HepG2 (cell line): ENCODE measurements around the gene NEAT1. TPM values are rescaled to one million over a fixed set of nuclear protein-coding genes. Genes with fewer than 3 reads are reported as not detected.

Experiments
- ATF6 ChIP-seq: sonication (generic); formaldehyde crosslinking; conservative IDR thresholded peaks from 2 replicates; pipeline ENCODE4 v1.4.0; 2020; ENCODE audit warnings: missing genetic modification reagents
- CBX1 ChIP-seq: IDR thresholded peaks from one replicate; pipeline ENCODE4 v1.6.1; 2016; ENCODE audit warnings: antibody characterized with exemption, low read depth
- HOMEZ ChIP-seq: IDR thresholded peaks from 2 replicates; pipeline ENCODE4 v1.6.1; 2016; ENCODE audit warnings: low read depth
- NFE2L1 ChIP-seq: sonication (generic); formaldehyde crosslinking; IDR thresholded peaks from 2 replicates; pipeline ENCODE4 v1.4.0; 2020; ENCODE audit warnings: missing genetic modification reagents, mild to moderate bottlenecking, borderline replicate concordance
- NR2F6 ChIP-seq, 2 experiments: IDR thresholded peaks; 2 replicates each; pipeline ENCODE4 v1.6.1; 2016; ENCODE audit warnings: antibody characterized with exemption in 1 of 2, mild to moderate bottlenecking in 1 of 2
- PCBP1 ChIP-seq: fragments of 200-400 bp; formaldehyde crosslinking; IDR thresholded peaks from 2 replicates; pipeline ENCODE4 v1.6.1; 2017; ENCODE audit warnings: mild to moderate bottlenecking, low read depth, low read length, borderline replicate concordance
- RBFOX2 ChIP-seq: fragments of 200-400 bp; formaldehyde crosslinking; IDR thresholded peaks from 2 replicates; pipeline ENCODE4 v1.6.1; 2017; ENCODE audit warnings: low read depth, mild to moderate bottlenecking, low read length
- RXRB ChIP-seq: IDR thresholded peaks from 2 replicates; pipeline ENCODE4 v1.6.1; 2016; ENCODE audit warnings: borderline replicate concordance, missing genetic modification reagents, missing compliant biosample characterization
- SMC3 ChIP-seq: IDR thresholded peaks from 2 replicates; pipeline ENCODE4 v1.6.1; 2011; ENCODE audit warnings: low read length, improper control_type of control experiment
- U2AF2 ChIP-seq: fragments of 200-400 bp; formaldehyde crosslinking; IDR thresholded peaks from 2 replicates; pipeline ENCODE4 v1.6.1; 2017; ENCODE audit warnings: low read depth, mild to moderate bottlenecking, low read length
- ZBTB21 ChIP-seq: sonication (generic); formaldehyde crosslinking; IDR thresholded peaks from 2 replicates; pipeline ENCODE4 v1.4.0; 2020; ENCODE audit warnings: missing genetic modification reagents
- ZFP36 ChIP-seq: fragments of 150-350 bp; IDR thresholded peaks from 2 replicates; pipeline ENCODE4 v1.6.1; 2018; ENCODE audit warnings: borderline replicate concordance, low read length, low read depth; ENCODE audit not compliant: partially characterized antibody
- ZKSCAN8 ChIP-seq: IDR thresholded peaks from 2 replicates; pipeline ENCODE4 v1.6.1; 2016; ENCODE audit warnings: borderline replicate concordance, missing genetic modification reagents, missing compliant biosample characterization
- ZNF124 ChIP-seq: sonication (generic); formaldehyde crosslinking; IDR thresholded peaks from 2 replicates; pipeline ENCODE4 v1.4.0; 2020; ENCODE audit warnings: missing genetic modification reagents
- ZNF136 ChIP-seq: sonication (generic); formaldehyde crosslinking; IDR thresholded peaks from 2 replicates; pipeline ENCODE4 v1.8.1; 2022; ENCODE audit warnings: low read depth, mild to moderate bottlenecking, moderate library complexity, missing genetic modification reagents
- ZNF407 ChIP-seq: sonication (generic); formaldehyde crosslinking; IDR thresholded peaks from one replicate; pipeline ENCODE4 v1.5.1; 2020; ENCODE audit warnings: mild to moderate bottlenecking, missing genetic modification reagents; ENCODE audit errors: not compliant biosample characterization
- ZNF501 ChIP-seq: sonication (generic); formaldehyde crosslinking; IDR thresholded peaks from 2 replicates; pipeline ENCODE4 v1.5.1; 2020; ENCODE audit warnings: mild to moderate bottlenecking, moderate library complexity, missing genetic modification reagents
- ZNF703 ChIP-seq: sonication (generic); formaldehyde crosslinking; IDR thresholded peaks from 2 replicates; pipeline ENCODE4 v1.5.1; 2020; ENCODE audit warnings: missing genetic modification reagents, mild to moderate bottlenecking, moderate library complexity, borderline replicate concordance
- ZSCAN25 ChIP-seq: sonication (generic); formaldehyde crosslinking; IDR thresholded peaks from 2 replicates; pipeline ENCODE4 v1.8.0; 2022; ENCODE audit warnings: mild to moderate bottlenecking, missing genetic modification reagents
- polyA plus RNA-seq, 8 experiments: library from polyadenylated mRNA; depleted of rRNA in 3 of 8; stranded (reverse) in 7 of 8; unstranded in 1 of 8; fragments of >200 nt; fragmentation: Illumina TruSeq in 4 of 8; extraction: Trizol in 4 of 8; gene quantifications; 2 replicates each; pipeline versions ENCODE4 v1.2.1 to v1.2.3, GENCODE V29; 2011 to 2016; ENCODE audit warnings: low read depth in 4 of 8, missing spikeins in 1 of 8, mixed read lengths in 1 of 8; ENCODE audit not compliant: insufficient read depth in 1 of 8
- total RNA-seq, 5 experiments: library from RNA; depleted of rRNA; stranded (reverse); fragments of >200 nt; fragmentation: Illumina TruSeq; extraction: Trizol; gene quantifications; 2 replicates each; pipeline ENCODE4 v1.2.3, GENCODE V29; 2016; ENCODE audit warnings: low read depth in 1 of 5

NEAT1 gene
- total and polyA plus RNA-seq, 2 of the 13 experiments (the other 11 are each of a cell fraction or from before 2014, with no cell fraction given), result 20.5 to 41.2 TPM

GRCh38 chr11:65489706-65490320, 67.2 kb downstream of the NEAT1 start (continued):
- TF ChIP-seq ZSCAN25 (CRISPR knock-in tag), result 0 out of 2 replicates have a peak, but pooled peaks have one; percentile 42
- TF ChIP-seq ZNF407, result no peak
- peak; percentile 41; the same call in 1 of the 2 replicates for TF ChIP-seq NR2F6 (IDR thresholded peaks at IDR 0.05)
- peak; percentile 72 for TF ChIP-seq NR2F6 (CRISPR knock-in tag; IDR thresholded peaks at IDR 0.05)
- peak; percentile 60 for TF ChIP-seq RXRB (CRISPR knock-in tag)
- no peak for TF ChIP-seq NFE2L1 (CRISPR knock-in tag)
- no peak for TF ChIP-seq ZNF501
- TF ChIP-seq ZFP36, result no peak
- TF ChIP-seq HOMEZ (CRISPR knock-in tag), result peak; percentile 42; the same call in 1 of the 2 replicates
- no peak for TF ChIP-seq ZNF124 (CRISPR knock-in tag)
- TF ChIP-seq PCBP1, result no peak
- TF ChIP-seq ZKSCAN8 (CRISPR knock-in tag), result no peak
- TF ChIP-seq ZNF136, result no peak
- TF ChIP-seq SMC3, result 0 out of 2 replicates have a peak, but pooled peaks have one; percentile 17
- TF ChIP-seq U2AF2, result no peak
- TF ChIP-seq ZNF703 (CRISPR knock-in tag), result no peak
- no peak for TF ChIP-seq CBX1
- TF ChIP-seq ZBTB21 (CRISPR knock-in tag), result no peak
- no peak for TF ChIP-seq ATF6 (CRISPR knock-in tag)
- TF ChIP-seq RBFOX2, result peak; percentile 57; the same call in 1 of the 2 replicates
